ENCODE results near the gene F2R. TPM values are rescaled to one million over a fixed set of nuclear protein-coding genes. Genes with fewer than 3 reads are reported as not detected.

F2R gene
- total and polyA plus RNA-seq, 9 of the 15 experiments (the other 6 are each of a cell fraction or from before 2014, with no cell fraction given): 4.0 to 34.7 (median 15.1) TPM

GRCh38 chr5:76723906-76724305, 8.0 kb downstream of the F2R start:
- Histone ChIP-seq H3K27me3 (ENCODE audit: control insufficient read depth in 2 of 2, insufficient read depth in 2 of 2, low read length in 2 of 2) (no peaks in the 10 kb centered on the region), H3K36me3 (ENCODE audit: control insufficient read depth, insufficient read depth, low read length) (0 out of 3 replicates have a peak, but pooled peaks cover 4% of the 10 kb centered on the region), H3K9ac (ENCODE audit: insufficient read depth in 1 of 2, low read depth in 2 of 2, low read length in 2 of 2) (no peak overlapping the region), H3K27ac (ENCODE audit: extremely low read depth, low read depth, low read length) (no peak overlapping the region), H3K4me3 (no peak overlapping the region), H3K9me3 (replicated peaks; ENCODE audit: control insufficient read depth, insufficient read depth, low read depth, low read length) (no peaks in the 10 kb centered on the region; the same call in 1 of the 2 replicates), H3K9me1 (ENCODE audit: control insufficient read depth, insufficient read depth, low read length) (no peaks in the 10 kb centered on the region), H3K4me1 (replicated peaks in 1 of 2; ENCODE audit: control insufficient read depth in 2 of 2, insufficient read depth in 2 of 2, low read length in 2 of 2) (peaks cover 0 to 11% of the 10 kb centered on the region in 2 experiments; a peak in 3 of 5 replicates), H4K20me1 (replicated peaks; ENCODE audit: control insufficient read depth, insufficient read depth, low read length) (no peaks in the 10 kb centered on the region), H3K4me2 (ENCODE audit: insufficient read depth, low read length) (no peak overlapping the region), H3K79me2 (ENCODE audit: control insufficient read depth, insufficient read depth, low read length) (peaks cover 36% of the 10 kb centered on the region; the same call in 2 of the 3 replicates), H2AFZ (ENCODE audit: low read depth, low read length) (no peak overlapping the region)
- ChIA-PET CTCF (ENCODE audit: low intra/inter-chr PET ratio) (no interaction called here), POLR2A (no interaction called here)
- TF ChIP-seq JUN (IDR thresholded peaks at IDR 0.05; ENCODE audit: borderline replicate concordance, low read depth, low read length) (no peak), JUN (CRISPR knock-in tag; IDR thresholded peaks at IDR 0.05; ENCODE audit: borderline replicate concordance) (no peak), ZNF511 (CRISPR knock-in tag; IDR thresholded peaks at IDR 0.05) (no peak), NFXL1 (CRISPR knock-in tag; IDR thresholded peaks at IDR 0.05) (no peak), HCFC1 (IDR thresholded peaks at IDR 0.05; ENCODE audit: low read depth, low read length) (no peak)
- WGBS (ENCODE audit: insufficient coverage, low coverage, missing lambda C conversion rate): 15% methylated on average over 1 of the region's 1 CpG
- no TSS peak for BruUV-seq (replicated peaks)
- in situ Hi-C loops (cut with MboI): no loop called here
- ATAC-seq (no peak), FAIRE-seq (no peak), DNase-seq (ENCODE audit: extremely low read depth in 1 of 4, low spot score in 3 of 4) (no peak)
- intact Hi-C loops (cut with micrococcal nuclease): no loop called here

- H3K9ac ChIP-seq (ENCODE audit: insufficient read depth in 1 of 2, low read depth in 2 of 2, low read length in 2 of 2): no peak overlapping the region
- intact Hi-C loops (cut with micrococcal nuclease): no loop called here
- peaks cover 29% of the 10 kb centered on the region; the same call in 2 of the 3 replicates for H3K79me2 ChIP-seq (ENCODE audit: control insufficient read depth, insufficient read depth, low read length)
- no peak overlapping the region for H3K4me3 ChIP-seq
- no TSS peak for BruUV-seq (replicated peaks)
- no peak for DNase-seq (ENCODE audit: extremely low read depth in 1 of 4, low spot score in 3 of 4)
- FAIRE-seq: no peak
- ATAC-seq: no peak
- no peaks in the 10 kb centered on the region for H3K9me1 ChIP-seq (ENCODE audit: control insufficient read depth, insufficient read depth, low read length)
- no peaks in the 10 kb centered on the region for H3K27me3 ChIP-seq (ENCODE audit: control insufficient read depth in 2 of 2, insufficient read depth in 2 of 2, low read length in 2 of 2)
- no peaks in the 10 kb centered on the region for H4K20me1 ChIP-seq (replicated peaks; ENCODE audit: control insufficient read depth, insufficient read depth, low read length)
- 0 out of 3 replicates have a peak, but pooled peaks cover 4% of the 10 kb centered on the region for H3K36me3 ChIP-seq (ENCODE audit: control insufficient read depth, insufficient read depth, low read length)
- peaks cover 4% of the 10 kb centered on the region for H3K9me3 ChIP-seq (replicated peaks; ENCODE audit: control insufficient read depth, insufficient read depth, low read depth, low read length)
- H2AFZ ChIP-seq (ENCODE audit: low read depth, low read length): no peak overlapping the region
- peaks cover 0 to 11% of the 10 kb centered on the region in 2 experiments; a peak in 3 of 5 replicates for H3K4me1 ChIP-seq (replicated peaks in 1 of 2; ENCODE audit: control insufficient read depth in 2 of 2, insufficient read depth in 2 of 2, low read length in 2 of 2)
- H3K27ac ChIP-seq (ENCODE audit: extremely low read depth, low read depth, low read length): peak overlapping the region; percentile 26; the same call in 1 of the 3 replicates
- ChIA-PET POLR2A (interaction anchor here (0.6 to 1.1 kb wide), 2 partner anchors 16 to 50 kb away, joined by 3 to 4 read pairs; no protein-coding TSS in a partner anchor), CTCF (ENCODE audit: low intra/inter-chr PET ratio) (no interaction called here)
- 42% methylated on average over 4 of the region's 4 CpGs for WGBS (ENCODE audit: insufficient coverage, low coverage, missing lambda C conversion rate)
- in situ Hi-C loops (cut with MboI): no loop called here
- H3K4me2 ChIP-seq (ENCODE audit: insufficient read depth, low read length): no peak overlapping the region
- TF ChIP-seq ZNF124 (CRISPR knock-in tag; IDR thresholded peaks at IDR 0.05): no peak
- no peak for TF ChIP-seq ZNF740 (CRISPR knock-in tag; IDR thresholded peaks at IDR 0.05)
- no peak for TF ChIP-seq ZNF740 (tag; IDR thresholded peaks at IDR 0.05)
- no peak for TF ChIP-seq PHB2 (IDR thresholded peaks at IDR 0.05; ENCODE audit: low read depth)
- no peak for TF ChIP-seq PCBP1 (IDR thresholded peaks at IDR 0.05; ENCODE audit: low read depth, low read length, poor library complexity, severe bottlenecking)
- TF ChIP-seq MEF2A (IDR thresholded peaks at IDR 0.05; ENCODE audit: control insufficient read depth, low read depth, low read length): no peak
- TF ChIP-seq ZBTB26 (CRISPR knock-in tag; IDR thresholded peaks at IDR 0.05): no peak
- TF ChIP-seq SMARCA4 (IDR thresholded peaks at IDR 0.05): no peak
- TF ChIP-seq PHF20 (IDR thresholded peaks at IDR 0.05; ENCODE audit: partially characterized antibody): no peak
Observed at GRCh38 chr5:76724871-76725270, 8.9 kb downstream of the F2R start.
